A673 (cell line): Measurements from ENCODE around the gene CCNY.

Source experiments
- CTCF ChIP-seq: fragments of 300-800, 200-600 bp; sonication (generic); conservative IDR thresholded peaks from 2 replicates; pipeline ENCODE4 v1.5.1; 2017; ENCODE audit warnings: low read depth, mild to moderate bottlenecking, antibody characterized with exemption, low read length, moderate library complexity, mixed read lengths
- EZH2 ChIP-seq: fragments of 200-600 bp; sonication (generic); IDR thresholded peaks from 2 replicates; pipeline ENCODE4 v1.6.1; 2017; ENCODE audit warnings: borderline replicate concordance, low read depth, mild to moderate bottlenecking, mixed read lengths, antibody characterized with exemption, low read length; ENCODE audit not compliant: poor library complexity, severe bottlenecking

- TF ChIP-seq CTCF (no peak), EZH2 (no peak)
Observed at GRCh38 chr10:35397953-35398352, 61.6 kb downstream of the CCNY start.
